ENCODE results near the gene CTRL.

CTRL gene

GRCh38 chr16:67949645-67950044 is 18.0 kb upstream of the CTRL start:
- H3K27ac ChIP-seq, result no peak overlapping the region
- H3K4me3 ChIP-seq (ENCODE audit: low read depth, low read length), result no peak overlapping the region
- H3K27me3 ChIP-seq (ENCODE audit: insufficient read depth, low read depth, severe bottlenecking), result no peaks in the 10 kb centered on the region
- no peaks in the 10 kb centered on the region for H3K9me3 ChIP-seq (ENCODE audit: severe bottlenecking)
- H3K36me3 ChIP-seq, result peaks cover 2% of the 10 kb centered on the region; the same call in 1 of the 2 replicates
- no peak for DNase-seq
- no peak for TF ChIP-seq CTCF (IDR thresholded peaks at IDR 0.05; ENCODE audit: low read depth, low read length)

- Histone ChIP-seq H3K27me3 (ENCODE audit: insufficient read depth, low read depth, severe bottlenecking) (no peaks in the 10 kb centered on the region), H3K4me3 (ENCODE audit: low read depth, low read length) (no peak overlapping the region), H3K36me3 (no peaks in the 10 kb centered on the region; the same call in 1 of the 2 replicates), H3K9me3 (ENCODE audit: severe bottlenecking) (no peaks in the 10 kb centered on the region), H3K27ac (no peak overlapping the region)
- DNase-seq, result no peak
- TF ChIP-seq CTCF (IDR thresholded peaks at IDR 0.05; ENCODE audit: low read depth, low read length), result no peak
These were observed 16.4 kb upstream of the CTRL start for GRCh38 chr16:67948015-67948414.

- H3K4me3 ChIP-seq (ENCODE audit: low read depth, low read length), result no peak overlapping the region
- no peaks in the 10 kb centered on the region for H3K9me3 ChIP-seq (ENCODE audit: severe bottlenecking)
- DNase-seq, result no peak
- no peak overlapping the region for H3K27ac ChIP-seq
- TF ChIP-seq CTCF (IDR thresholded peaks at IDR 0.05; ENCODE audit: low read depth, low read length), result no peak
- peaks cover 7% of the 10 kb centered on the region for H3K36me3 ChIP-seq
- H3K27me3 ChIP-seq (ENCODE audit: insufficient read depth, low read depth, severe bottlenecking), result no peaks in the 10 kb centered on the region
These were observed 15.4 kb upstream of the CTRL start for GRCh38 chr16:67946966-67947558.

- no peak for DNase-seq
- no peak overlapping the region for H3K27ac ChIP-seq
- TF ChIP-seq CTCF (IDR thresholded peaks at IDR 0.05; ENCODE audit: low read depth, low read length), result no peak
- H3K4me3 ChIP-seq (ENCODE audit: low read depth, low read length), result no peak overlapping the region
- no peaks in the 10 kb centered on the region for H3K9me3 ChIP-seq (ENCODE audit: severe bottlenecking)
- H3K27me3 ChIP-seq (ENCODE audit: insufficient read depth, low read depth, severe bottlenecking), result no peaks in the 10 kb centered on the region
- H3K36me3 ChIP-seq, result peaks cover 7% of the 10 kb centered on the region
These were observed 14.5 kb upstream of the CTRL start for GRCh38 chr16:67946128-67946569.

GRCh38 chr16:67945392-67945933 is 13.8 kb upstream of the CTRL start:
- no peak for TF ChIP-seq CTCF (IDR thresholded peaks at IDR 0.05; ENCODE audit: low read depth, low read length)
- H3K27me3 ChIP-seq (ENCODE audit: insufficient read depth, low read depth, severe bottlenecking), result no peaks in the 10 kb centered on the region
- no peaks in the 10 kb centered on the region for H3K9me3 ChIP-seq (ENCODE audit: severe bottlenecking)
- DNase-seq, result no peak
- no peak overlapping the region for H3K4me3 ChIP-seq (ENCODE audit: low read depth, low read length)
- H3K36me3 ChIP-seq, result peaks cover 7% of the 10 kb centered on the region
- H3K27ac ChIP-seq, result no peak overlapping the region

Data from WERI-Rb-1 (cell line).